GM19468 (cell line): ENCODE results near the gene KDF1.

ENCODE experiments used
- ATAC-seq: cut with Tn5 transposase; IDR thresholded peaks from one replicate; pipeline ENCODE4 v1.9.1; 2021; ENCODE audit warnings: mild to moderate bottlenecking, moderate library complexity, moderate number of reproducible peaks; ENCODE audit not compliant: unreplicated experiment; ENCODE audit errors: extremely low read depth

The KDF1 gene

GRCh38 chr1:26959722-26960624, at the start of gene KDF1:
KDF1 (minus strand) TSS chr1:26960468; CDS start chr1:26952380, 8,088 bp downstream.
- no peak for ATAC-seq

GRCh38 chr1:27009601-27010197, 49.4 kb upstream of the KDF1 start:
- no peak for ATAC-seq

- ATAC-seq: no peak
These were observed 47.8 kb upstream of the KDF1 start for GRCh38 chr1:27007909-27008582.

DNA sequence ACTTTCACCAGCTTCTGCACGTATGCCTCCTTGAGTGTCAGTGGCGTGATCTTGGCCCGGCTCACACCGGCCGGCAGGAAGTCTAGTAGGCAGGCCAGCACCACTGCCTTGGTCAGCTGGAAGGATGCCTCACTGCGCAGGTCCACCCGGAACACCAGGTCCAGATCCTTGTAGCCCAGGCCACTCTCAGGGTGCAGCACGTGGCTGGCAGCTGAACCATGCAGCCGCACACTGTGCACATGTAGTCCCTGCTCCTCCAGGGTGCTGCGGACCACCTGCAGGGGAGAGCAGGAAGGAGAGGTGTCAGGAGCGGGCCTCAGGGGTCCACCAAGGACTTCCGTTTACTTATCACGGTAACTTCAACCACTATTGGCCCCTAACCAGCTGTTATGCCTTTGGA, 46.4 kb upstream of the KDF1 start:
- ATAC-seq: no peak

DNA sequence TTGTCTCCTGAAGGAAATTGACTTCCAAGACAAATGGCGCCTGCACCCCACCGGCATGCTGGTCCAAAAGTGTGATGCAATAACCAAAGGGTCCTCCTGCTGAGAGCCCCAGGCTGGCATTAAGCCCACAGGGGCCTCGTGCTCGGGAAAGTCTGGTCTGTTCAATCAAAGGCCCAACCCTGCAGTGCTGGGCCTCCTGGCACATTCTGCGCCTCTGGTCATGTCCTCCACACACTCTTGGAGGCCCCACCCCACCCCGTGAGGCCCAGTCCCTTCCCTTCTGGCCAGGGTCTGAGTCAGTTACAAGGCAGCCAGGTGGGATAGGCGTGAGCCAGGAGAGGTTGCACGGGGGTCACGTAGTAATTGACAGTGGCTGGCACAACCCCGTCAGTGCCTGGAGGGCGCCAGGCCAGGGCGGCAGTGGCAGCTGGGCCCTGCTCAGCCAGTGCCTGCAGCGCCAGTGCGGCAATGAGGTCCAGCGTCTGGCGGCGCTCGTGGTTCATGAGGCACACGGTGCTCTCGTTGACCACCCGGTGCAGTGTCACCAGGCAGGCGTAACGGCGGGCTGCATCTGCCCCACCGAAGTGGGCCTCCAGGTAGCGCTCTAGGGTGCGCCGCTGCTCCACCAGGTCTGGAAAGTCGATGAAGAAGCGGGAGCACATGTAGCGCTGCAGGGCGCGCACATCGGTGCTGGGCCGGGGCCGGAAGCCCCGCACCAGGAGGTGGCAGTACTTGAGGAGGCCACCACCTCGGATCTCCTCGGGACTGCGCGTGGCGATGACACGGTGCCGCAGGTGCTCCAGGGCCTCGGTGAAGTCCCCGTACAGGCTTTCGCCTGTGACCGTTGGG, 45.6 kb upstream of the KDF1 start:
- ATAC-seq: no peak

DNA sequence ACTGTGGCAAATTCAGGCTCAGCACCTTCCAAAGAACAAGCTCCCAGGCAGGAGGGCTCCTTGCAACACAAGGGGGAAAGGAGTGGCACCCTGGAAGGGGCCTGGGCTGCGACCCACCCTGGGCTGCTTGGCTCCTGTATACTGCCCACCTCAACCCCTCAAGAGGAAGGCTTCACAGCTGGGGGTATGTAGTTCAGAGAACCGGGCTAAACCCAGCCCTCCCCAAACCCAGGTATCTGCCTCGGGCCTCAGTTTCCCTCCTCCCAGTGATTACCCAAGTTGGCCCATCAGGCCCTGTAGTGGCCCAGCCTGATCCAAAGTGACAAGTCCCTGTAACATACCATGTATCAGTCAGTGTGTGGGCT, 44.9 kb upstream of the KDF1 start:
- ATAC-seq: no peak

DNA sequence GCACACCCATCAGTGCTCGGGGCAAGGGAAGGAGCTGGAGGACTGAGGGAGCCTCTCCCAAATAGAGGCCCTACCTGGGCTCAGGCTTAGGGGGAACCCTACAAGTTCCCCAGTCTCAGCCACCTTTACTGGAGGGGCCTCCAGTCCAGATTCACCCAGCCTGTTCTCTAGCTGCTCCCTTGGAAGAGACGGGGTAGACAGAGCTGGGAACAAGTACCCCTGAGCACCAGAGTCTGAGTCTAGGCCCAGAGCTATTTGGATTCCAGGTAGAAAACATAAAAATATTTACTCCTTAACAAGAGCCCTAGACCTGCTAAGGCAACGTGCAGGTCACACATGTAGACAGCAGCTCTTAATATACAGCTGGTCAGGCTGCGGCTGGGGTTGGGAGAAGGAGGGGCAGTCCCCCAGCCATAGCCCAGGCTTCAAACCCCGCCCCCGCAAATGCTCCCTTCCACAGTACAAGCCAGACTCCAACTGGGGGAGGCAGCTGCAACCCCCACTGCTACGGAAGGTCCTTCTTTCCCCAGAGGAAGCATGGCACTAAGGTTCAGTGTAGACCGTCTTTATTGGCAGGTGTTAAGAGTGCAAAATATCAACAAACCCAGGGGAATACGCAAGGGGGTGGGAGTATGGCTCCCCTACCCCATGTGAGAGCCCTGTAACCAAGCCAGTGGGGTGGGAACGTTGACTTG, 44.4 kb upstream of the KDF1 start:
- no peak for ATAC-seq

DNA sequence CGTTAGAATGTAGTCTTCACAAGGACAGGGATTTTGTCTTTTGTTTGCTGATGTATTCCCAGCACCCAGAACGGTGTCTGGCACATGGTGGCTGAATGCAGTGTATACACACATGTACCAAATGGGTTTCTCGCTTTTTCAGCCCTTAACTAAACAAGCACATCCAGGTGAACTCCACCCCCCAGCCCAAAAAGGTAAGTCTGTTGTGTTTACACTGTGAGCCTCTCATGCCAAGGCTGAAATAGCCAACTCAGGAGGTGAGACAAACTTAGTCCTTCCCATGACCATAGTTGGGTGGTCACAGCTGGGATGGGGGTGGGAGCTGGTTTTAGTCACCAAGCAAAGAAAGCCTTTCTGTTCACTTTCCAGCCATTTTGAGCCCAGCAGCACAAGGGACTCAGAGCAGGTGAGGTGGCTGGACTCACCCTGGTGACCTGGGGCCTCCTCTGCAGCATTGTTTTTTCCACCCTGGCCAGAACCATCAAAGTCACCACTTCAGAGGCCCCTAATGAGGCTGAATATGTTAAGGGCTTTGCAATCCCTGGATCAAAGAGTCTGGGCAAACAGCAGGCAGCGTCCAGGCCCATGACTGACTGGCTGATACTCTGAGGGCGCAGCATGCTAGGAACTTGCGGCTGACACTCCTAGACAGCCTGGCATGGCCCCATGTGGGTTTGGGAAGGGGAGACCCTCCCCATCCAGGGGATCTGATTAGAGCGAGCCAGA, 43.6 kb upstream of the KDF1 start:
- ATAC-seq: no peak

DNA sequence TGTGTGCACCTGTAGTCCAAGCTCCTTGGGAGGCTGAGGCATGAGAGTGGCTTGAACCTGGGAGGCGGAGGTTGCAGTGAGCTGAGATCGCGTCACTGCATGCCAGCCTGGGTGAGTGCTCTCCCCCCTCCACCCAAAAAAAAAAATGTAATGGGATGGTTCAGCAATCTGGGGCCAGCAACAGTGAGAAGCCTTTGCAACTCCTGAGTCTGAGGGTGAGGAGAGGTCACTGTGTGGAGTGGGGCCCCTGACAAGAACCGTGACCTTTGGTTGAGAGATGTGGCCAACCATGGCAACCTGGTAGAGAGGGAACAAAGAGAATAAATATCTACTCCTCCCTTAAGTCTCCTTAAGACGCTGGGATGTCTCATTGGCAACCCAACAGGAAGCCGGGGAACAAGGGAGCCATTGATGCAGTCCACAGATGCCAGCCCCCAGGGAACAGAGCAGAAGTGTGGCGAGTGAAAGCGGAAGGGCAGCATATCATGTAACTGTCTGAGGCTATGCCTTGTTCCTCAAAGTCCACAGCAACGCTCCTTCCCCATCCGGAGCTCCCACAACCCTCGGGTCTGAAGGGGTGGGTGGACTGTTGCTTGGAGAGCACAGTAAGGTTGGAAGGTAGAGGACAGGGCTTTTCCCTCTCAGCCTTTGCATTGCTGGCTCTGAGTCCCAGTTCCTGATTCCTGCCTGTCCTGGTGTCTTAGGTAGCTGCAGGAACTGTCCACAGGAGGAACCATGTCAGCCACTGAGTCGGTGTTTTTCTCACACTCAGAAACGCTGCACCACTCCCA, 41.5 kb upstream of the KDF1 start:
- ATAC-seq: no peak

- no peak for ATAC-seq
These were observed 40.7 kb upstream of the KDF1 start for GRCh38 chr1:27000817-27001460.

DNA sequence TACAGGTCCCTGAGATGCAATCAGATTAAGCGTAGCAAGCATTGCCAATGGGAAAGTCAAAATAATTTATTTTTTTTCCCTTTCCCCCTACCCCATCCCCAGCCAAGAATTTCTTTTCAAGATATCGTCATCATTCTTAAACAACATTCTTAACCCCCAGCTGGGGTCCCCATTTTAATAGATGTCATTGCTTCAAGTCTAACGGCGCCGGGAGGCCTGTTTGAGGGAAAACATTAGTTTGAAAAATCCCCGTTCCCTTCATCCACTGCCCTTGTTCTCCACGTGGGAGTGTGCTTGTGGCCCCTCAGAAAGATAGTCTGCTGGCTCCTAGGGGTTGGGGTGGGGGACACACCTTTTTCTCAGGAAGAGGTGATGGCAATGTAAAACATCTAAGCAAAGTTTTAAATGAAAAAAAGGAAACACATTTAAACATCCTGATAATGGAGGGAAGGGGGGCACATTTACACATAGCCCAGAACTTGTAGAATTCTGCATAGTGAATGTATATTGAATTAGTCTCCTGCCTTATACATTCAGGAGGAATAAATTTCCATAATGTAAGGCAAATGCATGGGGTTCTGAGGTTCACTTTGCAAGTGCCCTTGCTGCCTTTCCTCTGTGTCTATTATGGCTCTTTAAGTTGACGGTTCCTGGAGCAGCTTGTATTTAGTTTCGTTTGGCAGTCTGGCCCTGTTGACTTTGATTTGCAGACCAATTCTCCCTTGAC, 40.0 kb upstream of the KDF1 start:
- no peak for ATAC-seq

- ATAC-seq: no peak
These were observed 39.2 kb upstream of the KDF1 start for GRCh38 chr1:26999440-26999987.

- ATAC-seq: no peak
These were observed 38.4 kb upstream of the KDF1 start for GRCh38 chr1:26998429-26999300.

- ATAC-seq: no peak
These were observed 36.4 kb upstream of the KDF1 start for GRCh38 chr1:26996665-26997064.

DNA sequence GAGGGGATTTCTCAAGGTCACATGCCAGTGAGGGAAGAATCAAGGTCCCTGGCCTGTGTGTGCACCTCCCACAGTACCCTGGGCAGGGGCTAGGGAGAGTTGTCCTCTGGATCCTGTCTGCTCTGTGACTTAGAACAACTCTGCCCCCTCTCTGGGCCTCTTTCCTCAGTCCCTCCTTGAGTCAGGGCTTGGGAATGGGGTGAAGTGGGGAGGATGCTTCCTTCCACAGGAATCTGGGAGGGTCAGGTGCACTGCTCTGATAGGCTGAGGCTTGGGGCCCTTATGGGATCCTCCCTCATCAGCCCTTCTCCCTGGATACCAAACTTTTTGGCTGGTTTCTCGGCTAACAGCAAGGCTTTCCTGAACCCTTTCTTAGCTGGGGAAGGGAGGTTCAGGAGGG, 35.8 kb upstream of the KDF1 start:
- ATAC-seq: no peak
